ENCODE measurements around the gene PRPS1.
"Not testable (repeated sequence)": the region's sequence is repeated elsewhere in the genome, so short reads cannot be mapped to it uniquely, and the experiment has no call there.

Gene PRPS1

DNA sequence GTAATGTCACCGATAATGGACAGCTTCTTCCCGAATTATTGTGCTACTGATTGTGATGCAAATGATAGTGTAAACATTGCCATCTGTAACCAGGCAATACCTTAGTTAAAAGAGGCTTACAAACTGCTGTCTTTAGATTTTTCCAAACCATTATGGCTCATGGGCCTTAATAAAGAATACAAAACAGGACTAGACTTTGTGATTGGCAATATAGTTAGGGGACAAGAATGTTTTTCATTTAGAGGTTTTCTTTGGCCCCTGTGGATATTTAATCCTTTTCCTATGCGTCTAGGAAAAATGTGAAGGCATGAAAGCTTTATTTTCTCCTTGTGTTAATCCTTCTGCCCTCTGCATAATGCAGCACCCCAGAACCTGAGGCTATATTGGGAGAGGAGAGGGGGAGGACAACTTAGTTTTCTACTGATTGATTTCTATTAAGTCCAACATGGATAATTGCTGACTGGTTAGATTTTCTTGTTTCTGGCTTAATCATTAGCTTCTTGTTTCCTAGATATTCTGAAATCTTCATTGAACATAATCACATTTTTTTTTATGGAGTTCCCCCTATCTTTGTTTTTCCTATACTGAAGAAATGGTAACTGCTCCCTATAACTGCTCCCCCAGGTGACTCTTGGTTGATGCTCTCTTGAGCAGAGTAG is 1.9 kb downstream of the PRPS1 start:
- DNase-seq: no peak

DNA sequence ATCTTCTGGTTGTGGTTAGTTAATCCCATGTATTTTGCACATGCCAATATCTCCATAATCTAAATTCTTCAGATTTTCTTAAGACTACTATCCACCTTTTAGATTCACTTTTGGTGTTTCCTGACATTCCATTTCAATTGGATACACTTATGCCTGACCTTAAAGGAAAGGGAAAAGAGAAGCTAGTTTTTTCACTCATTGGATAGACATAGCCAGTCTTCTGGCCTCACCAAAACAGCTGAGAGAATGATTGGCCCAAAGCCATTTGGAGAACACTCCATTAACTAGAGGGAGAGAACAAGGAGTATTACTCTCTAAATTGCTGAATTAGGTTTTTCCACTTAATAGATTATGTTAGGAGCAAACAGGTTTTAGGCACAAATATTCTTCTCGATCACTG is 4.0 kb downstream of the PRPS1 start:
- DNase-seq: no peak

DNA sequence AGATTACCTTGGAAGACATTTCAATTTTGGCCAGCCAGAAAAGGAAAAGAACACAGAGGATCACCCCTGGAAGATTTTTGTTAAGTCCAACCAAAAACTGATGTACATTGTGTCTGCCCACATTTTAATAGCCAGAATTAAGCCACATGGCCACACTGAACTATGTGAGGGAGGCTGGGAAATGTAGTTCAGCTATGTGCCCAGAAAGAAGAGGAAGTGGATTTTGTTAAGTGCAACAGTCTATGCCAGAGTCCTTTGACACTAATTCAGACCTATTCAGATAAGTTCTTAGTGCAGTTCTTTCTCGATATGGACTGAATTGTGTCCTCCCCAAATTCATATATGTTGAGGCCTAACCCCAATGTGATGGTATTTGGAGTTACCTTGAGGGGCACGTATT is 18.4 kb downstream of the PRPS1 start:
- DNase-seq: no peak

DNA sequence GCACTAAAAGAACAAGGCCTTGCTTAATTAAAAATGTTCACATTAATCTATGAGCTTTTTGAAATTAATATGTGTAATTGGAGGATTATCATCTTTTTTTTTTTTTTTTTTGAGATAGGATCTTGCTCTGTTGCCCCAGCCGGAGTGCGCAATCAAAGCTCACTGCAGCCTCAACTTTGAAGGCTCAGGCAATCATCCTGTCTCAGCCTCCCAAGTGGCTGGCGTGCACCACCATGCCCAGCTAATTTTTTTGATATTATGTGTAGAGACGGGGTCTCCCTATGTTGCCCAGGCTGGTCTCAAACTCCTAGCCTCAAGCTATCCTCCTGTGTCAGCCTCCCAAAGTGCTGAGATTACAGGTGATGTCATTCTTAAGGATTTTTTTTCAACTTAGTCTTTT is 20.0 kb downstream of the PRPS1 start:
- no peak for DNase-seq

DNA sequence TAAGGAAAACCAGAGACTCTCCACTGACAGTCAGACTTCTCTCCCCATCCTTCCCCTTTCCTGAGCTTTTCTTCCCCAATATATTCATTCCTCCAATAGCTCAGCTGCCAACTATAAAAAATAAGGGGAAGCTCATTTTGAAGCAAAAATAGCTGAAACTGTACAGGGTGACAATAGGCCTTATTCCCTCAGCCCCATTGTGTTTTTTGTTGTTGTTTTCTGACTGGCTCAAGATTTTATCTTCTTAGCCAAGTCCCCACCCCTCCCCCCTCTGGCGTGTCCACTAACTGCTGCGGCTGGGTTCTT is 26.2 kb downstream of the PRPS1 start:
- DNase-seq: no peak

DNA sequence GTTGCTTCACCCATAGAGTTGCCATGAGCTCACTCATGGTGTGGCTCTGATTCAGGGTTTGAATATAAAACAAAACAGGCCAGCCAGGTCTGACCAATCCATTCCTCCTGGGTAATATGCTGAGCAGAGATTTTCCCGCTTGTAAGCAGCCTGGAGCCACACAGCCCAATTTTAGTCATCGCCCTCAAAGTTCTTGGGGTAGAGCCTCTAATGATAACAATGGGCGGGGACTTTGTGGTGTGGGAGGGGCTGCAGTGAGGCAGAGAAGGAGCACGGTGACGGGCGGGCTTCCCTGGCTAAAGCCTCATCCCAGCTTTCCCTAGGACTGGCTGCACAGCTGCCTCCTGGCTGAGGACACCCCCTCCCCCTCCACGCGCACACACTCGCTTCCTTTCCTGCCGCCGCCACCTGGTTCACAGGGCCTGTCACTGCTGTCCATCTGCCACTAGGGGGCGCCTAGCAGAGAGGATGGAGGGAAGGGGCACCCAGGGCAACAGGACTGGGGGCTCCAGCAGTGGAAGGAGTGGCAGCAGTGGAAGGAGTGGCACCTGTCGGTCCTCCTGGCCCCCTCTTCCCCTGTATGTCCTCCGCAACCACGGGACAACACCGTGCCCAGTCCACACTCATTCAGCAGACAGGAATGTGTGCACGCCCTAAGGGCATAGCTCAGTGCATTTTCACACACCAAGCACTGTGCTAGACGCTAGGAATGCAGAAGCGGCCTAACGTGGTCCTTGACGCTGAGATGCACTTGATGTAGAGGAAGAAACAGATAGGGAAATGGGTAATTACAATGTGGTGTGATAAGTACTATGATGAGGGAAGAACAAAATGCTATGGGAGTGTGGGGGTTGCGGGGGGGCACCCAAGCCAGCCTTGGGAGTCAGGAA is 26.8 kb downstream of the PRPS1 start:
- peak; percentile 45 for DNase-seq

DNA sequence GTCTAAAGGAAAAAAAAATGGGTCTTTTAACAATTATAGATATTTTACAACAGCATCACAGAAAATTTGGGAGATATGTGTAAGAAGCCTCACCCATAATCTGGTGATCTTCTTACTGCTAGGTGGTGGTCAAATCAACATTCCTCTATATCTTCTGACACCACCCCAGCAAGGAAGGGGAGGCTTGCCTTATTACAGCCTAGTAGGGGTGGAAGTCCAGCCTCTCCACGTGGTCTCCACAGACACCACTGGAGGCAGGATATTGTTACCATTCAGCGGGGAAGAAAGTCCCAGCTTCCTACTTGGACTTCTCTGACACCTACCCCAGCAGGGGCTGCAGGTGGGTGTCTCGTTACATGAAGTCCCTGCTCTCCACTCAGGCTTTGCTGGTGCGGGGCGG is 28.7 kb downstream of the PRPS1 start:
- no peak for DNase-seq

DNA sequence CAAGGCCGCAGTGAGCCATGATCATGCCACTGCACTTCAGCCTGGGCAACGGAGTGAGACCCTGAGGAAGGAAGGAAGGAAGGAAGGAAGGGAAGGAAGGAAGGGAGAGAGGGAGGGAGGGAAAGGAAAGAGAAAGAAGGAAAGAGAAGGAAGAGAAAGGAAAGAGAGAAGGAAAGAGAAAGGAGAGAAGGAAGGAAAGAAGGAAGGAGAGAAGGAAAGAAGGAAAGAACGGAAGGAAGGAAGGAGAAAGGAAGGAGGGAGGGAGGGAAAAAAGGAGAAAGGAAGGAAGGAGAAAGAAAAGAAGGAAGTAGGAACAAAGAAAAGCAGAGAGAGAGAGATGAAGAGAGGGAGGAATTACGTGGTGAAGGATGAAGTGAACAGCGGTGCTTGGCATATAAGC is 30.4 kb downstream of the PRPS1 start:
- no peak for DNase-seq

DNA sequence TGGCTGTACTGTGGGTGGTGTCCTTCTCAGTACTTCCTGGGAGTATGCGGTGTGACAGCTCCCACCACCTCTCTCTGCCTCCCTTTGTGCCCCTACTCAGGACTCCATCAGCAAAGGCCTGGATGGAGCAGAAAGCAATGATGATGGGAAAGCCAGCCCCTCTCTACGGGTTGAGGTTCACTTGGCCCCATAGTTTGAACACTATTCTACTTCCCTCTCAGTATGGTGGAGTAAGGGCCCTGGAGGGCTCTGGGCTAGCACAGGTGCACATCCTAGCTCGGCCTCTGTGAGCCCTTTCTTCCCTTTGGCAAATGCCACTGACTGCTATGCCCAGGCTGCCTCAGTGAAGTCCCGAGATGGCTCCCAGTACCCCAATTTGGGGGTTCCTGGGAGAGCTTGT is 31.0 kb downstream of the PRPS1 start:
- DNase-seq: no peak

DNA sequence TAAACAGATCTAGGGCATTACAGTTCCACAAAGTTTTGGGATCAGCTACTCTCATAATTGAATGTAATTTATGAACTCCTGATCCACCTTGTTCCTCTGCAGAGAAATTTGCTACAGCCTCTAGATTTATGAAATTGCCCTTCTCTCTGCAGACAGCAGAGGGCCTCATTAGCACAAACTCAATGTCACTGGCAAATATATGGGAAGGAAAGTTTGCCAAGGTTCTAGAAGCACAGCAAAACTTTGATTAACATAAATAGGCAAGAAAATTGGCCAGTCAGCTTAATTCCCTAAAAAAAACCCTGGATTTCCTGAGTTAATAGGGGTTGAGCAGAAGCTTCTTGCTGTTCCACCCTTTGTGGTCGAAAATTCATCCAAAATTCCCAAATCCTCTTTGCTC is 31.5 kb downstream of the PRPS1 start:
- no peak for DNase-seq

DNA sequence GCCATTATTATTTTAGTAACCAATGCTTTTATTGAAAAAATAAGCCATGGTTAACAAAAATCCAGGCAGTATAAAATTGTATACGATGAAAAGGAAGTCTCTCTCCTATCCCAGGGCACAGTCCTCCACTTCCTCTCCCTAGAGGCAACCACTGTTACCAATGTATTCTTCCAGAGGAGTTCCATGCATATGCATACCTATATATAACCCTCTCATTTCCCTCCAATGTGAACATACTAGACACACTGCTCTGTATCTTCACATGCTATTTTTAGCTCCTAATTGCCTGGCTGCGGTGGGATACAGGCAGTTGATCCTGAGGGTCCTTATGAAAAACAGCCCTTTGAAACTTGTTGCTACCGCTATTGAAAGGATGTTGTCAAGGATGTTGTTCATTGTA is 33.8 kb downstream of the PRPS1 start:
- no peak for DNase-seq

DNA sequence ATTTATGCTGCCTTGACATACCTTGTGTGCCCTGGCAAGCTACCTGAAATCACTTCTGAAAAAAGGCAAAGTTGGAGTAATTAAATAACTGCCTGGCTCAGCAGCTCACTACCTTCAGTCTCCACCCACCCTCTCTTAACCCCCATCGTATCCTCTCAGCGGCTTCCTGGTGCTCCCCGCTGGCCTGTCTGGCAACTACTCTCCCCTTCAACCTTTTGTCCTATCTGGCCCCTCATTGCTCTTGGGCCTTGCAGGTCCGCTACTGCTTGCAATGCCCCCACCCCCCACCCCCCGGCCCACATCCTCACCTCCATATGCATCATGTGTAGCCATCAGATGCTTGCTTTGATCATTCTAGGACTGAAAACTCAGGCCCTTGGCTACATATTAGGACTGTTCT is 34.5 kb downstream of the PRPS1 start:
- DNase-seq: no peak

DNA sequence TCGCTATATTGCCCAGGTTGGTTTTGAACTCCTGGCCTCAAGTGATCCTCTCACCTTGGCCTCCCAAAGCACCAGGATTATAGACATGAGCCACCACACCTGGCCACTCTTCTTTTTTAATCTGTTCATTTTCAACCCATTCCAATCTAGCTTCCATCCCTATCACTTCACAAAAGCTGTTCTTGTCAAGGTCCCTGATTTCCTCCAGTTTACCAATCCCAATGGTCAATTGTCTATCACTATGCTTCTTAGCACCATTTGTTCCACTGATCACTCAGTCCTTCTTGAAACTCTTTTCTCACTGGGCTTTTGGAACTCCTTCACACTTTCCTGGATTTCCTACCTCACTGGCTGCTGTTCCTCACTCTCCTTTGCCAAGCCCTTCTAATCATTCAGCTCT is 38.6 kb downstream of the PRPS1 start:
- no peak for DNase-seq

DNA sequence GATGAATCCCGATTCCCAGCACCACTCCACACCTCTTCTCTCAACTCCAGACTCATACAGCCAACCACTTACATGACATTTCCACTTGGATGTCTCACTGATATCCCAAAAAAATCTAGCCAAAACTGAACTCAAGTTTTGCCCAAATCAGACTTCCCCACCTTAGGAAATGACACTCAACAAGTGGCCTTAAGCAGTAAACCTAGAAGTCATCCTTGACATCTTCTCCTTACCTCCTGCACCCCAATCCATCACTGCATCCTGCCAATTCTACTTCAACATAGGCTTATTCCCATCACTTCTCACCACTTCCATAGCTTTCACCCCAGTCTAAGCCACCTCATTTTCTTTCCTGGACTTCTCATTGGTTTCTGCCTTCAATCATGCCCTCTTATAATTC is 39.1 kb downstream of the PRPS1 start:
- DNase-seq: no peak

DNA sequence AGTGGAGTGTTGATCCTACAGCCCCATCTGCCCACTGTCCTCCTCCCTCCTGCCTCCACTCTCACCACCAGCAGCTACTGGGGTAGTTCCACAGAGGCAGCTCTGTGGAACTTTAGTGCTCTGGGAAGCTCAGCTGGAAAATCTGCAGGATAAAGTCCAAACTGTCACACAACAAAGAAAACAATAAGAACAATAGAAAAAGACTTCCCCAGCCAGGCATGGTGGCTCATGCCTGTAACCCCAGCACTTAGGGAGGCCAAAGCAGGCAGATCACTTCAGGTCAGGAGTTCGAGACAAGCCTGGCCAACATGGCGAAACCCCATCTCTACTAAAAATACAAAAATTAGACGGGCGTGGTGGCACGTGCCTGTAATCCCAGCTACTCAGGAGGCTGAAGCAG is 40.4 kb downstream of the PRPS1 start:
- DNase-seq: not testable (repeated sequence)

DNA sequence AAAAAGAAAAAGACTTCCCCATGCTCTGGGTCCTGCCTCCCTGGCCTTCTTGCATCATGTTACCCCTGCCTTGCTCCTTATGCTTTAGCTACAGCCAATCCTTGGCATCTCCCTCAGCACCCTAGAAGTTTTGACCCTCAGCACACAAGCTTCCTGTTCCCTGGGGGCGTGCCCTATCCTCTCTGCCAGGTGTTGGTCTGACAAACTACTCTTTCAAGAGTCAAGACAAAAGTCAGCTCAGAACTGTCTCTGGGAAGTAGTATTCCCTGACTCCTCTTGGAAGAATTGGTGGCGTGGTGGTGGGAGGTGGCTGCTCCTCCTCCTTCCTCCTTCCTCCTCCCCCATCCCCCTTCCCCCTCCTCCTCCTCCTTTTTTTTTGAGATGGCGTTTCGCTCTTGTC is 41.0 kb downstream of the PRPS1 start:
- DNase-seq: no peak

DNA sequence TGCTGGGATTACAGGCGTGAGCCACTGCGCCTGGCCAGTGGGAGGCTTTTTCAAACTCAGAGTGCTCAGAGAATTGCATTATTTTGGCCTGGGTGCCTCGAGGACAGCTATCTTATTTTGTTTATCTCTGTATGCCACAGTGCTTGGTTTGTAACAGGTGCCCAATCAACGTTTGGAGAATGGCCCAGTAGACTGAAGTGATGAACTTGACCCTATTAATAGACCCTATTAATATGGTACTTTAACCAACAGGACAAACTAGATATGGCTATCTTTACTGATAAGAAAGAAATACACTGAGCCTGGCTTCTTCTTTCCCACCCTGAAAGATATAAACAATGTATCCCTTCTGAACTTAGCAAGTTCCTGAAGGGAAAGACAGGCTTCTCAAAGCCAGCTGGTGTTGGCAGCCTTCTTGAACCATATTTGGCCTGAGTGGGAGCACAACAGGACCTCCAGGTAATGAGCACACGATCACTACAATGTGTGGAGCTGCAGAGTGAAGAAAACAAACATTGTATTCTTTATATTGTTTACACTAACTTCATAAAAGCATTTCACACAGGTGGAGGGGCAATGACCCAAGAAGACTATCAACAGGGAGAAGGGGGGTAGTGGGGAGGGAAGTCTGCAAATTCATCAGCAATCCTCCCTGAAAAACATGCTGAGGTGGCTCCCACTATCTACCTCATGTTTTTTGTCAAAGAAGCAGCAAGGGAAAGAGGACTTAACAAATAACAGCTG is 41.7 kb downstream of the PRPS1 start:
- no peak for DNase-seq

DNA sequence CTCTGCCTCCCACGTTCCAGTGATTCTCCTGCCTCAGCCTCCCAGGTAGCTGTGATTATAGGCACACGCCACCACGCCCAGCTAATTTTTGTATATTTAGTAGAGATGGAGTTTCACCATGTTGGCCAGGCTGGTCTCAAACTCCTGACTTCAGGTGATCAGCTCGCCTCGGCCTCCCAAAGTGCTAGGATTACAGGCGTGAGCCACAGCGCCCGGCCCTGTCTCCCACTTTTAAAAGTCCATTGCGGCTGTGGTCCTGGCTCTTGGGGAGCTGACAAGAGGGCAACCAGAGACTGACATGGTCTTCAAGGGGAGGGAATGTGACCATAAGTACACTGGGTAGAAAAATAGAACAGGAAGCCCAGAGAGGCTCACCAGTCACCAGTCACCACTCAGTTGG is 42.9 kb downstream of the PRPS1 start:
- DNase-seq: not testable (repeated sequence)

DNA sequence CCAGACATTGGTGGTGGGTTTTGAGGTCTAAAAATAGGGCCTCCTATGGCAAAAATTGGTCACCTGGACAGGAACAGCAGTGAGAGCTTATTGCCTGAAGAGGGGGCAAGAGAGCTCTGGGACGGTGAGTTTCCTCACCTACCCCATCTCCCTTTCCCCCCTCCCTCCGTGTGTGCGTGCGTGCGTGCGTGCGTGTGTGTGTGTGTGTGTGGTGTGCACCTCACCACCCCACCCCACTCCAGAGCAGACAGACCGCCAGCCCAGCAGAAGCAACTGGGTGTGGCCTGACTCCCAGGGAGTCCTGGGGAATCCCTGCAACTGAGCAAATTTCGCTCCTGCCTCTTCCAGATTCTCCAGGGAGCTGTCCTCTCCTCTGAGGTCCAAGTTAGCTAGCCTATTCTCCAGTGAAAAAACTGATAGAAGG is 44.7 kb downstream of the PRPS1 start:
- DNase-seq: peak; percentile 71

DNA sequence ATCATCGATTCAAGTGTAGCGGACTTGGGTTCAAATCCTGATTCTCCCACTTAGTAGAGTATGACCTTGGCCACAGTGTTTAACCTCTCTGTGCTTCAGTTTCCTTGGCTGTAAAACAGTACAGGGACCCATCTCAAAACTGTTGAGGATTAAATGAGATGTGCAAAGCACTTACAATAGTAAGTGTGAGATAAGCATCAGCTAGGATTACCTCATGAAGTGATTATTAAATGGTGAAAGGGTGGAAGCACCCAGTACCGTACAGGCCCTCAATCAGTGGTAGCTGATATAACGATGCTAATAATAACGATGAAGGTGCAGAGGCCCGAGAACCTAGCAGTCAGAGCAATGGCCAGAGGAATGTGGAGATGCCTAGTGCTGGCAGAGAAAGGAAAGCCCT is 45.1 kb downstream of the PRPS1 start:
- no peak for DNase-seq

DNA sequence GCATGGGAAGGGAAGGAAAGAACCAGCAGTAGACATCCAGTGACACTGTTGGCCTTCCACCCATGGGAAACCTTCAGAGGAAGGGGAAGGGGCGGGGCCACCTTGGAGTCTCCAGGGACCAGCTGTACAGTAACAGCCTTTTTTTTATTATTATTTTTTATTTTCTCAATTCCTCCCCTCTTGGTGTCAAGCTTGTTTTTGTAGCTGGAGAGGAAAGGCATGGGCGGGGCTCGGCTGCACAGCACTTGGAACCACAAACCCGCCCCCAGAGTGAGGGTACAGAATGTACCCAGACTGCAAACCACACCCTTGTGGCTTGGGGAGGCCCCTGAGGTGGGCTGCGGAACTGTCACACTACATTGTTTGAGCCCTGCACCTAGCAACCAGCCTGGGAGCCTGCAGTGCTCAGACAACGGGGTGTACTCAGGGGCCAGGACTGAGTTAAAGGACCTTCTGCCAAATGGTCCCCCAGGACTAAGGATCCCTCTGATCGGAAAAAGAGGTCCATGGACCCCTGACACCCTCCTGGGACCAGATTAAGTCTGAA is 45.7 kb downstream of the PRPS1 start:
- peak; percentile 82 for DNase-seq

DNA sequence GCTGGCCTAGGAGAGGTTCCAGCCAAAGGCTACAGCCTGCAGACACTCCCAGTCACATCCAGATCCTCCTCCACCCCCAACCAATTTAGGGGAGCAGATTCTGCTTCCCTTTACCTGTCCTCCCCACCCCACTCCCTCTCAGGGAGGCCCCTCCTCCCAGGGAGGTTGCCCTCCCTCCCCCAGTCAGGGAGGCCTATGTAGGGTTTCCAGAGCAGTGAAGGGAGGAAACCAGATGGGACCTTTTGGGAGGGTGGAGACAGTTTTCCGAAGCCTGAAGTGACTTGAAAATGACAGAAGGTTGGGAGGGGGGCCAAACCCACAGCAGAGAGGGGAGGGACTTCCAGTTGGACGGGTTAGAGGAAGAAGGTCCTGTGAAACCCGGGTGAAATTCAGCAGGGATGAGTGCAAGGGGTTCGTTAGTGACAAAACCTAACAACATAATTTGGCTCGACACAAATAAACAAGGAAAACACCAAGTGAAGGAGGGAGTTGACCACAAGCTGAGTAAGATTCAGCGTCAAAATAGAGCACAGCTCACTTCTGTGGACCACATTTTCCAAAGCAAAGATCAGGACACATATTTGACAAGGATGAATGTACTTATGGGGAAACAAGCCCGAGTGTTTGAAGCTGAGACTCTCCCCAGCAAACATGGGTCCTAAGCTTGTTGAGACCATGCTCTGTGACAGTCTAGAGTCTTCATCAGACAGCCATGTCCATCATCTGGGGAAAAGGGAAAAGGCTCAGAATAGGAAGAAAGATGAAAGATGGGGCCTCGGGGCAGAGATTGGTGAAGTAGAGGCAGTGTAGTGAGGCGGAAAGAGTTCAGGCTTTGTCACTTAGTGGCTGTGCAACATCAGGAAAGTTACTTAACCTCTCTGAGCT is 46.4 kb downstream of the PRPS1 start:
- no peak for DNase-seq

DNA sequence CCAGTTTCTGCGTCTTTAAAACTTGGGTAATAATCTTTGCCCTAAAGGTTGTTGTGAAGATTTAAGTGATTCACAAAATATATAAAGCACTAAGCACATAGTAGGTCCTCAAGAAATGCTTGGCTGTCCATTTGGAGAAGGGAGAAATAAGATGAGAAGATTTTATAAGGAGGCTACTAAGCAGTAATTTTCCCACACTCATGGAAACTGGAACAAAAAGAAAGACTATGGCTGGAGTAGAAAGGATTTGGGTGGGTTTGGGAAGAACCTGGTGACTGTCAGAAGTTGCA is 47.0 kb downstream of the PRPS1 start:
- DNase-seq: no peak

Data from activated effector memory CD4-positive, alpha-beta T cell treated with Interleukin-2 at 50 U/mL for 16 hours (primary cell).